Neural progenitor cell (in vitro differentiated cells): ENCODE results near the gene GHR. TPM values are rescaled to one million over a fixed set of nuclear protein-coding genes. Genes with fewer than 3 reads are reported as not detected.

ENCODE experiments used
- DNase-seq: peaks from one replicate; pipeline ENCODE4 v3.0.0-alpha.2; 2016; ENCODE audit warnings: low spot score
- H2AFZ ChIP-seq: fragments of 200-600 bp; sonication (generic); replicated peaks from 2 replicates; pipeline ENCODE4 v1.6.1; 2016; ENCODE audit warnings: antibody characterized with exemption
- H3F3A ChIP-seq: fragments of 200-600 bp; sonication (generic); 2 replicates; pipeline ENCODE4 v1.6.1; 2016; ENCODE audit warnings: antibody characterized with exemption, low read depth
- H3K27ac ChIP-seq: fragments of 200-600 bp; sonication (generic); 2 replicates; pipeline ENCODE4 v1.5.1; 2016; ENCODE audit warnings: mild to moderate bottlenecking
- H3K27me3 ChIP-seq: fragments of 200-600 bp; sonication (generic); 2 replicates; pipeline ENCODE4 v1.6.1; 2016; ENCODE audit warnings: mild to moderate bottlenecking, moderate library complexity
- H3K36me3 ChIP-seq: fragments of 200-600 bp; sonication (generic); 2 replicates; pipeline ENCODE4 v1.5.1; 2016
- H3K4me1 ChIP-seq: fragments of 200-600 bp; sonication (generic); 2 replicates; pipeline ENCODE4 v1.6.1; 2016; ENCODE audit warnings: mixed run types
- H3K4me2 ChIP-seq: fragments of 200-600 bp; sonication (generic); 2 replicates; pipeline ENCODE4 v1.6.1; 2016
- H3K4me3 ChIP-seq: fragments of 200-600 bp; sonication (generic); 2 replicates; pipeline ENCODE4 v1.5.1; 2016
- H3K79me2 ChIP-seq: fragments of 200-600 bp; sonication (generic); 2 replicates; pipeline ENCODE4 v1.6.1; 2016; ENCODE audit warnings: low read depth
- H3K9ac ChIP-seq: fragments of 200-600 bp; sonication (generic); 2 replicates; pipeline ENCODE4 v1.6.1; 2016
- H3K9me3 ChIP-seq: fragments of 200-600 bp; sonication (generic); 2 replicates; pipeline ENCODE4 v1.5.1; 2016; ENCODE audit warnings: low read depth
- H4K20me1 ChIP-seq: fragments of 200-600 bp; sonication (generic); 2 replicates; pipeline ENCODE4 v1.6.1; 2016; ENCODE audit warnings: low read depth
- H3K27ac Mint-ChIP-seq: 3 replicates; pipeline ENCODE4 v1.8.0; 2021; ENCODE audit warnings: mixed read lengths
- H3K27me3 Mint-ChIP-seq: 2 replicates; pipeline ENCODE4 v1.8.0; 2022; ENCODE audit warnings: low read depth, mild to moderate bottlenecking, inconsistent platforms, moderate library complexity, mixed read lengths; ENCODE audit not compliant: insufficient read depth
- H3K36me3 Mint-ChIP-seq: 3 replicates; pipeline ENCODE4 v1.8.0; 2021; ENCODE audit warnings: mixed read lengths
- H3K4me1 Mint-ChIP-seq: 3 replicates; pipeline ENCODE4 v1.8.0; 2021; ENCODE audit warnings: mixed read lengths
- H3K4me3 Mint-ChIP-seq: 3 replicates; pipeline ENCODE4 v1.8.0; 2021; ENCODE audit warnings: mild to moderate bottlenecking, moderate library complexity, mixed read lengths
- H3K9me3 Mint-ChIP-seq: 3 replicates; pipeline ENCODE4 v1.8.0; 2020; ENCODE audit warnings: mixed read lengths
- EZH2 ChIP-seq: fragments of 200-600 bp; sonication (generic); IDR thresholded peaks from 2 replicates; pipeline ENCODE4 v1.6.1; 2017; ENCODE audit warnings: antibody characterized with exemption, mild to moderate bottlenecking, moderate library complexity
- EZH2phosphoT487 ChIP-seq: fragments of 200-600 bp; sonication (generic); IDR thresholded peaks from 2 replicates; pipeline ENCODE4 v1.6.1; 2017; ENCODE audit warnings: antibody characterized with exemption
- total RNA-seq: library from RNA; depleted of rRNA; stranded (reverse); fragments of >200 nt; gene quantifications from 2 replicates; pipeline ENCODE4 v1.2.3, GENCODE V29; 2015; ENCODE audit warnings: low replicate concordance
- TF ChIP-seq, protein P1 (sequence below): fragments of 200-600 bp; sonication (generic); IDR thresholded peaks from 2 replicates; pipeline ENCODE4 v1.5.1; 2017; ENCODE audit warnings: antibody characterized with exemption, mild to moderate bottlenecking

GHR gene
- total RNA-seq, 1 donor from 2014 or later = 0.07 TPM

GRCh38 chr5:42665857-42666256, 242.6 kb downstream of the GHR start:
- no peak for DNase-seq
- Mint-ChIP-seq H3K4me3 (no peak overlapping the region), H3K27ac (no peak overlapping the region), H3K9me3 (no peaks in the 10 kb centered on the region), H3K4me1 (peaks cover 4% of the 10 kb centered on the region), H3K27me3 (peaks cover 2% of the 10 kb centered on the region), H3K36me3 (no peaks in the 10 kb centered on the region)
- Histone ChIP-seq H3K79me2 (no peaks in the 10 kb centered on the region), H3F3A (no peaks in the 10 kb centered on the region), H3K4me2 (no peak overlapping the region), H3K27ac (no peak overlapping the region), H3K9me3 (peaks cover 3% of the 10 kb centered on the region), H3K4me3 (no peak overlapping the region), H4K20me1 (no peaks in the 10 kb centered on the region), H3K4me1 (no peaks in the 10 kb centered on the region), H3K27me3 (no peaks in the 10 kb centered on the region), H3K36me3 (no peaks in the 10 kb centered on the region), H3K9ac (no peak overlapping the region), H2AFZ (no peak overlapping the region)
- TF ChIP-seq, protein P1, sequence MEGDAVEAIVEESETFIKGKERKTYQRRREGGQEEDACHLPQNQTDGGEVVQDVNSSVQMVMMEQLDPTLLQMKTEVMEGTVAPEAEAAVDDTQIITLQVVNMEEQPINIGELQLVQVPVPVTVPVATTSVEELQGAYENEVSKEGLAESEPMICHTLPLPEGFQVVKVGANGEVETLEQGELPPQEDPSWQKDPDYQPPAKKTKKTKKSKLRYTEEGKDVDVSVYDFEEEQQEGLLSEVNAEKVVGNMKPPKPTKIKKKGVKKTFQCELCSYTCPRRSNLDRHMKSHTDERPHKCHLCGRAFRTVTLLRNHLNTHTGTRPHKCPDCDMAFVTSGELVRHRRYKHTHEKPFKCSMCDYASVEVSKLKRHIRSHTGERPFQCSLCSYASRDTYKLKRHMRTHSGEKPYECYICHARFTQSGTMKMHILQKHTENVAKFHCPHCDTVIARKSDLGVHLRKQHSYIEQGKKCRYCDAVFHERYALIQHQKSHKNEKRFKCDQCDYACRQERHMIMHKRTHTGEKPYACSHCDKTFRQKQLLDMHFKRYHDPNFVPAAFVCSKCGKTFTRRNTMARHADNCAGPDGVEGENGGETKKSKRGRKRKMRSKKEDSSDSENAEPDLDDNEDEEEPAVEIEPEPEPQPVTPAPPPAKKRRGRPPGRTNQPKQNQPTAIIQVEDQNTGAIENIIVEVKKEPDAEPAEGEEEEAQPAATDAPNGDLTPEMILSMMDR = no peak
- no peak for TF ChIP-seq EZH2phosphoT487
- TF ChIP-seq EZH2 = no peak

GRCh38 chr5:42666869-42667268, 243.6 kb downstream of the GHR start:
- Histone ChIP-seq H4K20me1 (no peaks in the 10 kb centered on the region), H3K9me3 (peaks cover 3% of the 10 kb centered on the region), H3K36me3 (no peaks in the 10 kb centered on the region), H3K4me1 (no peaks in the 10 kb centered on the region), H3K4me3 (no peak overlapping the region), H3K9ac (no peak overlapping the region), H3K27ac (no peak overlapping the region), H2AFZ (no peak overlapping the region), H3K4me2 (no peak overlapping the region), H3F3A (no peaks in the 10 kb centered on the region), H3K79me2 (no peaks in the 10 kb centered on the region), H3K27me3 (no peaks in the 10 kb centered on the region)
- no peak for TF ChIP-seq EZH2phosphoT487
- TF ChIP-seq, protein P1 = no peak
- no peak for TF ChIP-seq EZH2
- H3K27me3 Mint-ChIP-seq = peaks cover 2% of the 10 kb centered on the region
- peak; percentile 13 for DNase-seq
- no peaks in the 10 kb centered on the region for H3K9me3 Mint-ChIP-seq
- no peaks in the 10 kb centered on the region for H3K36me3 Mint-ChIP-seq
- H3K4me1 Mint-ChIP-seq = peaks cover 4% of the 10 kb centered on the region
- no peak overlapping the region for H3K27ac Mint-ChIP-seq
- H3K4me3 Mint-ChIP-seq = no peak overlapping the region

DNA sequence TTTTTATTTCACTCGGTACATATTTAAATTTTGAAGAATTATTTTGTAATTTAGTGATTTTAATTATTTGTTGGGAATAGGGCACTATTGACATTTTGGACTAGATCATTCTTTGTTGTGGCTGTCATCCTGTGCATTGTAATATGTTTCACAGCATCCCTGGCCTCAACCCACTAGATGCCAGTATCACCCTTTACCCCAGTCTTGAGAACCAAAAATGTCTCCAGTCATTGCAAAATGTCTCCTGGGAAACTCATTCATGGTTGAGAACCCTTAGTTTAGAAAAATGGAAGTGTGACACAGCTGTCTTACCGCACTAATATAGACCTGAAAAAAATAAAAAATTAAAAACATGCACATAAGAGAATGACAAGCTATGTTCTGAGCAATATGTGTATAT, 245.0 kb downstream of the GHR start:
- no peaks in the 10 kb centered on the region for H3K36me3 Mint-ChIP-seq

More for the DNA sequence above, 245.0 kb downstream of the GHR start:
- Histone ChIP-seq H3K9me3 (peaks cover 3% of the 10 kb centered on the region), H3K4me2 (no peak overlapping the region), H3K79me2 (no peaks in the 10 kb centered on the region), H3K27ac (no peak overlapping the region), H3K9ac (no peak overlapping the region), H2AFZ (no peak overlapping the region), H3K36me3 (no peaks in the 10 kb centered on the region), H3F3A (no peaks in the 10 kb centered on the region), H3K4me3 (no peak overlapping the region), H3K4me1 (no peaks in the 10 kb centered on the region), H3K27me3 (no peaks in the 10 kb centered on the region), H4K20me1 (no peaks in the 10 kb centered on the region)
- DNase-seq = no peak
- Mint-ChIP-seq H3K27ac (no peak overlapping the region), H3K4me1 (peaks cover 4% of the 10 kb centered on the region), H3K27me3 (no peaks in the 10 kb centered on the region), H3K9me3 (peaks cover 2% of the 10 kb centered on the region), H3K4me3 (no peak overlapping the region)
- TF ChIP-seq EZH2 (no peak), EZH2phosphoT487 (no peak)
- TF ChIP-seq, protein P1 = no peak
